Activated effector memory CD4-positive, alpha-beta T cell treated with Interleukin-2 at 50 U/mL for 16 hours (primary cell): ENCODE measurements around the gene UBE3C.

ENCODE experiments used
- DNase-seq: peaks from one replicate; pipeline ENCODE4 v3.0.0-alpha.2; 2020

The UBE3C gene

DNA sequence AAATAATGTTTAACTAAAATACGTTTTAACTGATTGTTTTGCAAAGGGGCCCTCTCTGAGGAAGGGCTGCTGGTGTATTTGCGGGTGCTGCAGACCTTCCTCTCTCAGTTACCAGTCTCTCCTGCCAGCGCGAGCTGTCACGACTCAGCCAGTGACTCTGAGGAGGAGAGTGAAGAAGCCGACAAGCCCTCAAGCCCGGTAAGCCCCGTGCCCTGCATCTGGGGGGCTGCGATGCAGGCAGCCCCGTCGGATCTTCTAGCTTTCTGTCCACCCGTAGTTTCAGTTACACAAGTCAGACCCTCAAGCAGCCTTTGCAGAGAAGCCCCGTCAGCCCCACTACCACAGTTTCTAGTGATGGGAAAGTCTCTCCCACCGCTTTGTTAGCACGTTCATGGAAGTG is 45.1 kb downstream of the UBE3C start:
- DNase-seq = no peak

DNA sequence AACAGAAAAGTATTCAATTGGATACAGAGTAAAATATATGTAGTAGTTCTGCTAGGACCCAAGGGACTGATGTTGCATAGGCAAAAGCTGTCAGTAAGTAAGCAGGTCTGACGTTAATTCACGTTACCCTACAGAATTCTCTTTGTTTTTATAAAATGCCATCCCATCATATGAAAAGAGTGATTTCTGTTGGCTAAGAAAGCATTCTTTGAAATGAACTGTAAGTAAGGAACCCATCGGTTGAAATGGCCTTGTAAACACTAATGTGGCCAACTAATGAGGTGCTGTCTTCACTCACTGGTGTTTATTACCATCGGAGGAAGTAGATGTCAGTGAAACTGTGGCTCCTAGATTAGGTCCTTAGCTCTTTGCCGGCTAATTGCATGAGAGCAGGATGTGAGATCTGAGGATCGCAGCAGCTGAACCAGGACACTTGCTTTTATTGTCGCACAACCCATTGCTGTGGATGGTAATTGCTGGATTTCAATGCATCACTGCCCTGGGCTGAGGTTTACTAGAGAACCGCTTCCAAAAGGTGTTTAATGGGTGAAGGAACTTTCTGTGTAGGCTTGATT is 49.5 kb downstream of the UBE3C start:
- DNase-seq = no peak

GRCh38 chr7:157189405-157189804 is 50.7 kb downstream of the UBE3C start:
- DNase-seq = no peak

- no peak for DNase-seq
Measured at GRCh38 chr7:157192861-157193260, 54.1 kb downstream of the UBE3C start.

DNA sequence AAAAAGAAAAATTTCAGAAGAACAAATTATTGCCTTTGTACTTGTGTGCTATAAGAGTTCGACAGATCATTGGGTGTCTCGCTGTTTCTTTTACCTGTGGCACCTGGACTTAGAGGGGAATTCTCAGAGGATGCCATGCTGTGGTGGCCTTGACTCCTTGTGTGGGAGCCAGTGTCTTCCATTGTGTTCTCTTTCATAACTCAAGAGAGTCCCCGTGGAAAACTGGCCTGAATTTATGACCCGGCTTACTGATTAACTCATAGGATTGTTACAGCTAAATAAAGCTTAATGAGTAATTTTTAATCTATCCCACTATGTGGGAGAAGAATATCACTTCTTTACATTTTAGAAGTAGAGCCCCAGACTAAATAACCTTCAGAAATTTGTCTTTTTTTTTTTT is 54.5 kb downstream of the UBE3C start:
- no peak for DNase-seq

DNA sequence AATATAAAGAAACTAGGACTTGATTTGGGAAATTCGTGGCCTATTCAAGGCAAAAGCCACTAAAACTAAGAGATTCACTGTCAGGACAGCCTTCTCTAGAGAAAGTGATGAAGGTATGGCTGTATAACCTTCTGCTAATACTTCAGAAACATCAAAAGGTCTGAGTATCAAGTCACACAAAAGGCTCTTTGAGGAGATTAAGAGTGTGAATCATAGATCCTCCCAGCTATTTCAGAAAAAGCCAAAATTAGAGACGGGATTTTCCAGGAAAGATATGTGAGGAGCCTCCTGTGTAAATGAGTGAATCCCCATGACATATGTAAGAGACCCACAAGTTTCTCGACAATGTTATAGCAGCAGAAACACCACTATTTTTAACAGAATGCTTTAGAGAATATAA is 56.2 kb downstream of the UBE3C start:
- DNase-seq = no peak

DNA sequence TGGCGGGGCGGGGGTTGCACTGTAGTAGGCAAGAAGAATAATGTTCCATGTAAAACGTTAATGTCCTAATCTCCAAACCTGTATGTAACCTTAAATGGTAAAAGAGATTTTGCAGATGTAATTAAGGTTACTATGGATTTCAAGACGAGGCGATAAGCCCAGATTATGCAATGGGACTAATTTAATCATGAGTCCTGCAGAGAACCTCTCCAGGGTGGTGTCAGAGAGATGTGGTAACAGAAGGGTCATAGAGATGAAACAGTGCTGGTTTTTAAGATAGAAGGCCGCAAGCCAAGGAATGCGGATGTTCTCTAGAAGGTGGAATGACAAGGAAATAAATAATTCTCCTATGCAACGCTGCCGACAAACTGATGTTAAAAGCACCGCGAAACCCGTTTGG is 57.1 kb downstream of the UBE3C start:
- no peak for DNase-seq

DNA sequence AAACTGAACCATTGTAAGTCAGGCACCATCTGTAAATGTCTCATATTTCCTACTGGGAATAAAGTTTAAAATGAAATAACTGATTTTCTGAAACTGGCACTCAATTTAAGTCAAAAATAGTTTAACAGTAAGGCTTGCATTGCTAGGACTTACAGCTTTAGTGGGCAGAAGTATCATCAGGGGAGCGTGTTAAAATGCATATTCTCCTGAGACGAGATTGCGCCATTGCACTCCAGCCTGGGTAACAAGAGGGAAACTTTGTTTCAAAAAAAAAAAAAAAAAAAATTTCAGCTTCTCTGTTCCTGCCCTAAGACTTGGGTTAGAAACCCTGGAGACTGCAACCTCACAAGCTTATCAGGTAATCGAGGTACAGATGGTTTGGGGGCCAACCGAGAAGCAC is 65.4 kb downstream of the UBE3C start:
- DNase-seq = no peak

- no peak for DNase-seq
Measured at GRCh38 chr7:157205438-157205837, 66.7 kb downstream of the UBE3C start.

- no peak for DNase-seq
Measured at GRCh38 chr7:157208571-157209413, 70.1 kb downstream of the UBE3C start.

DNA sequence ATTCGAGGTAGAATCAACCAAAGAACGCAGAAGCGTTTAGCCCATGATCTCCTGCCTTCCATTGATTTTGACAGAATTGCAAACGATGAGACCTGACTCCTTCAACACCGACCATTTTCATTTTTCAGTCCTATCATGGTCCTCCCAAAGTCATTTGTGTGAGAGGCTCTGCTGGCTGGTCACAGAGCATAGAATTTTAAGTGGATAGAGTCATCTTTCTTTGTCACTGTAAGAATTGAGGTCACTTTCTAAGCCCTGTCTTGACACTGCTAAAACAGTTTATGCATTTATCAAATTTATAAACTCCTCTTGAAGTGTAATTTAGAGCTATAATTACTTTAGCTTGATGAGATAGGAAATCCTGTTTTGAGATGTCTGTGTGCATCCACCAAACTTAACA is 72.0 kb downstream of the UBE3C start:
- no peak for DNase-seq

- no peak for DNase-seq
Measured at GRCh38 chr7:157211690-157212089, 73.0 kb downstream of the UBE3C start.

DNA sequence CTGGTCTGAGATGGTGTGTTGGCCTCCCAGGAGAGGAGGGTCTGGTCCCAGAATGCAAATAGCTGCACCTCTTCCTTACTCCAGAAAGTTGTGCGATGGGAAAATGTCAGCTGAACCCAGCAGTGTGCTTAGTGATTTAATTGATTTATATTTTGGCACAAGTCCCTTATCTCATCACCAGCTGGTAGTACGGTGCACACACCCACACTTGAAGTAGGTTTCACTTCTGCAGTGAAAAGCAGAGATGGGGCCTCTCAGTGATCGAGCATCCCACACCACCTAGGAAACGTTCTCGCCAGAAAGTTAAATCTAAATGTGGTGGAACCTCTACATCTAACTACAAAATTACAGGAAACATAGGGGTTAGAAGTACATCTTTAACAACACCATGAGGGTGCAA is 80.4 kb downstream of the UBE3C start:
- no peak for DNase-seq

- no peak for DNase-seq
Measured at GRCh38 chr7:157220916-157221569, 82.3 kb downstream of the UBE3C start.

DNA sequence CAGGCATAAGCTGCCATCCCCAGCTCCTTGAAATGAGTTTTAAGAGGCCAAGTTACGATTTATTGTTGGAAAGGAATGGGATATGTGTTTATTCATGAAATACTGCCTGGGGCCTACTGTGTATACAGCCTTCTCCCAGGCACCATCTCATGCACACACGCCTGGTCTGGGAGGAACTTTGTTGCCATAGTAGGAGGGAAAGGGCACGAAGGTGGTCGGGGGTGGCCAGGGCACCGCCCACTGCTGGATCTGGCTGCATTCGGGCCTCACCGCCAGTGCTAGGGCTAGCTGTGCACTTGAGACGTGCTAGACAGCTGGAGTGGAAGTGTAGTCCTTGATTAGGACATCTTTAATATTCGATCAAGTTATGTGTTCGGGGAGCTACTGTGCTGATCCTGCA is 84.0 kb downstream of the UBE3C start:
- no peak for DNase-seq

- no peak for DNase-seq
Measured at GRCh38 chr7:157224627-157225026, 85.9 kb downstream of the UBE3C start.

DNA sequence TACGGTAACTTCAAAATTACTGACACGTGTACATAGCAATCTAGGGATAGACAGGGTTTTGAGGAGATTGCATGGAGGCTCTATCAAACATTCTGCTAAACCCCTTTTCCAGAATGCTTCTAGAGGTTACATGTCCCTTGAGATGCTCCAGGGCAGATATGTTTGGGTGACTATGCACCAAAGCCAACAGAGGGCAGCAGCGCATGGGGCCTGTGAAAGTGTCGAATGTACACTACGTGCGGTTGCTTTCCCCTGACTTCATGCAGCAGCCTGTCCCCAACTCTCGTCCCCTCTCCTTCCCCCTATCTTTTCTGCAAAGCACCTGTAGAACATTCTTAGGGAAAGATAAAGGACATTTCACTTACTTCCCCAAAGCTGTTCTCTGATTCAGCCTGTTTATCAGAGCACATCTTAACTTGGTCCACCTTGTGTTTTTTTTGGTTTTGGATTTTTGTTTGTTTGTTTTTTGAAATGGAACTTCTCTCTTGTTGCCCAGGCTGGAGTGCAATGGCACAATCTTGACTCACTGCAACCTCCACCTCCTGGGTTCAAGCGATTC is 90.2 kb downstream of the UBE3C start:
- no peak for DNase-seq

DNA sequence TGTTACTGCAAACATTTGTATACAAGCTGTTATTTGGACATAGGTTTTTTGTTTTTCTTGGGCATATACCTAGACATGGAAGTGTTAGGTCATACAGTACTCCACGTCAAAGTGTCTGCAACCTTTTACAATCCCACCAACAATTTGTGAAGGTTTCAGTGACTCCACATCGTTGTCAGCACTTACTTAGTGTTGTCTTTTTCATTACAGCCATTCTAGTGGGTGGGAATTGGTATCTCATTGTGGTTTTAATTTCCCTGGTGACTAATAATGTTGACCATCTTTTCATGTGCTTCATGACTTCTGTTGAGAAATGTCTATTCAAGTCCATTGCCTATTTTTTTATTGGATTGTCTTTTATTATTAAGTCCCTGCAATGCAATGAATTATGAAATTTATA is 95.0 kb downstream of the UBE3C start:
- DNase-seq = no peak

DNA sequence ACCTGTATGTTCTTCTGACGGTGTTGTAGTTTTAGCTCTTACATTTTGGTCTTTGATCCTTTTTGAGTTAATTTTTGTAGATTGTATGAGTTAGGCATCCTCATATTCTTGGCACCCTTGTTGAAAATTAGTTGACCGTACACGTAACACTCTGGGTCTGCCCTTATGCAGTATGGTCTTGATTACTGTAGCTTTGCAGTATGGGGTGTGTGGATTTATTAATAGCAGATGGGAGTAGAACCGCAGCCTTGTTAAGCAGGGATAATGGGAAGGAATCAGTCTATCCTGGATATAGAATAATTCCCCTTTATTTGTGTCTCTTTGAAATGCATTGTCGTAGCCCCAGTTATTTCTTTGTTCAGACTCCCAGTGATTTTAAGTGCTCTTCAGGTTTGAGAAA is 95.5 kb downstream of the UBE3C start:
- no peak for DNase-seq

GRCh38 chr7:157235357-157236333 is 96.9 kb downstream of the UBE3C start:
- no peak for DNase-seq

DNA sequence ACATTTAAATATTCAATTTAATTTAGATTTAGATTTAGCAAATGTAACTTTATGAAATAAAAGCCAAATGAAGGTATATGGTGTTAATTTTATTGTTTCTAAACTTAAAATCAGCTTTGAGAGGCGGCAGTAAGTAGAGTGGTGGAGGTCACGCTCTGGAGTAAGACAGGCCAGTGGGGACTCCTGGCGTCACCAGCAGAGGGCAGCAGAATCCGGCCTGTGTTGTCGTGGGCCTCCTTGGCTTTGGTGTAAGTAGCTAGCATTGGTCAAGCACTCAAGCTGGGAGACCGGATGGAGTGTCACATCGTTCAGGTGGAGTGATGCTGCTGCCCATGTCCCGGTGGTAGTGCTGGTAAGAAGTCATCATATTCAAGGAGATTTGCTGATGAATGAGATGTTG is 99.4 kb downstream of the UBE3C start:
- DNase-seq = no peak

- no peak for DNase-seq
Measured at GRCh38 chr7:157239571-157240270, 101.0 kb downstream of the UBE3C start.
